A549 treated with CORT108297 at 1 μM for 4 hours (cell line): ENCODE results near the gene OR1D5. TPM values are rescaled to one million over a fixed set of nuclear protein-coding genes. Genes with fewer than 3 reads are reported as not detected.

Experiments
- total RNA-seq: library from RNA; stranded (reverse); fragments of 200-300 nt; extraction: Qiagen RNA extraction; gene quantifications from 5 replicates; pipeline ENCODE4 v1.2.3, GENCODE V29; 2022

Gene OR1D5, protein sequence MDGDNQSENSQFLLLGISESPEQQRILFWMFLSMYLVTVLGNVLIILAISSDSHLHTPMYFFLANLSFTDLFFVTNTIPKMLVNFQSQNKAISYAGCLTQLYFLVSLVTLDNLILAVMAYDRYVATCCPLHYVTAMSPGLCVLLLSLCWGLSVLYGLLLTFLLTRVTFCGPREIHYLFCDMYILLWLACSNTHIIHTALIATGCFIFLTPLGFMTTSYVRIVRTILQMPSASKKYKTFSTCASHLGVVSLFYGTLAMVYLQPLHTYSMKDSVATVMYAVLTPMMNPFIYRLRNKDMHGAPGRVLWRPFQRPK
- total RNA-seq, result not detected in 5 replicates

GRCh38 chr17:3063507-3063906, at the start of gene OR1D5:
Gene OR1D5 (minus strand): TSS chr17:3063607. CDS start chr17:3063607, 0 bp downstream.

DNA sequence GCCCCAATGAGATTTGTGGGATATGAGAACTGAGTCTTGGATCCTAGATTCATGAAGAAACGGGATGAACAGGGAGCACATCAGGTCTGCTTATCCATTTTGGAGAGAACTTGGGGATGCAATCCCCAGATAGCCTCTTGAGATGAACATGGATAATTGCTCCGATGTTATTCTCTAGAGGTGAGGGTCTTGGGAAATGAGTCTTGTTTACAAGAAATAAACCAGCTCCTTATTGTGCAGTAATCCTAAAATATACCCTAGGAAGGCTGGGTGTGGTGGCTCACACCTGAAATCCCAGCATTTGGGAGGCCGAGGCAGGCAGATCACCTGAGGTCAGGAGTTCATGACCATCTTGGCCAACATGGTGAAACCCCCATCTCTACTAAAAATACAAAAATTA, 40.9 kb upstream of the OR1D5 start, which contains the start of gene OR1D2:
TSS of gene OR1D2 (minus strand) at position 101 of the 400 bp plus-strand sequence. CDS start 11,426 bp downstream, outside the sequence.

Other genes with a start within 250 kb of the OR1D5 start
- gene OR1D2, start 40.8 kb upstream of the OR1D5 start, total RNA-seq, result not detected in 5 replicates
- not detected in 5 replicates for gene OR1G1, start 63.9 kb upstream of the OR1D5 start, total RNA-seq
- gene OR1A2, start 133.9 kb upstream of the OR1D5 start, total RNA-seq, result not detected in 5 replicates
- gene OR1A1, start 144.1 kb upstream of the OR1D5 start, total RNA-seq, result not detected in 5 replicates
- not detected in 5 replicates for gene OR3A1, start 234.8 kb upstream of the OR1D5 start, total RNA-seq